ENCODE data around the gene PHF20. TPM values are rescaled to one million over a fixed set of nuclear protein-coding genes. Genes with fewer than 3 reads are reported as not detected.
A peak's percentile ranks its signal among the peaks of the same experiment; 100 is the strongest.

Gene PHF20
- total RNA-seq, 1 experiment from 2014 or later: 65.8 TPM

DNA sequence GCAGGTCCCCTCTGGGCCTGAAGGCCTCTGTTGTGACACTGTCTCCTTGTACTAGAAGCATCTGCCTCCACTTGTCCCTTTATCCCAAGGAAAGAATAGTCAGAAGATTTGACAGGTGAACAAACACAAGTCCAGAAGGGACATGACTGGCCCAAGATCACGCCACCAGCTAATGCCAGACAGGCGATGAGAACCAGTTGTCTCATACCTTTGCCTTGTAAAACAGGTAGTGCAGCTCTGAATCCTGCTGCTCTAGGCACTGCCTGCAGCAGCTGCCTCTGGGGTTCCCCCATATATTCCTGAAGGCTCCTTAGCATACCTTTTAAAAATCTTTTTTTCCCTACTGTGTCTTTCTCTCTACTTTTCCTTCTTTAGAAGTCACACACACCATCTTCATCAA lies 157.5 kb downstream of the PHF20 start (continued):
- no peak for TF ChIP-seq USF2 (CRISPR knock-in tag; IDR thresholded peaks at IDR 0.05)
- no peak for TF ChIP-seq ZNF512 (CRISPR knock-in tag; IDR thresholded peaks at IDR 0.05; ENCODE audit: borderline replicate concordance)
- TF ChIP-seq ZBTB43 (CRISPR knock-in tag; IDR thresholded peaks at IDR 0.05): no peak
- TF ChIP-seq CBFB (CRISPR knock-in tag; IDR thresholded peaks at IDR 0.05; ENCODE audit: low read depth): no peak
- TF ChIP-seq ZNF263 (CRISPR knock-in tag; IDR thresholded peaks at IDR 0.05; ENCODE audit: low read depth): no peak
- TF ChIP-seq RELA (CRISPR knock-in tag; IDR thresholded peaks at IDR 0.05; ENCODE audit: borderline replicate concordance): no peak

- peak overlapping the region; percentile 95 for H3K27ac Mint-ChIP-seq
- TF ChIP-seq NR3C1 (CRISPR knock-in tag; conservative IDR thresholded peaks at IDR 0.05; ENCODE audit: low read depth) (no peak), ELF4 (CRISPR knock-in tag; IDR thresholded peaks at IDR 0.05; ENCODE audit: low read depth) (no peak), TP53 (CRISPR knock-in tag; IDR thresholded peaks at IDR 0.05) (no peak), AFF4 (CRISPR knock-in tag; IDR thresholded peaks at IDR 0.05; ENCODE audit: borderline replicate concordance) (no peak), ETV6 (CRISPR knock-in tag; IDR thresholded peaks at IDR 0.05) (no peak), HMGA2 (CRISPR knock-in tag; IDR thresholded peaks at IDR 0.05) (no peak), ZNF512 (CRISPR knock-in tag; IDR thresholded peaks at IDR 0.05; ENCODE audit: borderline replicate concordance) (no peak), CREB1 (CRISPR knock-in tag; IDR thresholded peaks at IDR 0.05) (no peak), CBFB (CRISPR knock-in tag; IDR thresholded peaks at IDR 0.05; ENCODE audit: low read depth) (no peak), SMAD3 (CRISPR knock-in tag; IDR thresholded peaks at IDR 0.05; ENCODE audit: borderline replicate concordance) (no peak), AR (CRISPR knock-in tag; IDR thresholded peaks at IDR 0.05) (no peak), NFYB (CRISPR knock-in tag; conservative IDR thresholded peaks at IDR 0.05; ENCODE audit: low read depth) (no peak), MXD4 (CRISPR knock-in tag; IDR thresholded peaks at IDR 0.05; ENCODE audit: borderline replicate concordance) (no peak)
- TF ChIP-seq, protein P1, sequence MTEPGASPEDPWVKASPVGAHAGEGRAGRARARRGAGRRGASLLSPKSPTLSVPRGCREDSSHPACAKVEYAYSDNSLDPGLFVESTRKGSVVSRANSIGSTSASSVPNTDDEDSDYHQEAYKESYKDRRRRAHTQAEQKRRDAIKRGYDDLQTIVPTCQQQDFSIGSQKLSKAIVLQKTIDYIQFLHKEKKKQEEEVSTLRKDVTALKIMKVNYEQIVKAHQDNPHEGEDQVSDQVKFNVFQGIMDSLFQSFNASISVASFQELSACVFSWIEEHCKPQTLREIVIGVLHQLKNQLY (CRISPR knock-in tag; IDR thresholded peaks at IDR 0.05): no peak
- TF ChIP-seq, protein P2, sequence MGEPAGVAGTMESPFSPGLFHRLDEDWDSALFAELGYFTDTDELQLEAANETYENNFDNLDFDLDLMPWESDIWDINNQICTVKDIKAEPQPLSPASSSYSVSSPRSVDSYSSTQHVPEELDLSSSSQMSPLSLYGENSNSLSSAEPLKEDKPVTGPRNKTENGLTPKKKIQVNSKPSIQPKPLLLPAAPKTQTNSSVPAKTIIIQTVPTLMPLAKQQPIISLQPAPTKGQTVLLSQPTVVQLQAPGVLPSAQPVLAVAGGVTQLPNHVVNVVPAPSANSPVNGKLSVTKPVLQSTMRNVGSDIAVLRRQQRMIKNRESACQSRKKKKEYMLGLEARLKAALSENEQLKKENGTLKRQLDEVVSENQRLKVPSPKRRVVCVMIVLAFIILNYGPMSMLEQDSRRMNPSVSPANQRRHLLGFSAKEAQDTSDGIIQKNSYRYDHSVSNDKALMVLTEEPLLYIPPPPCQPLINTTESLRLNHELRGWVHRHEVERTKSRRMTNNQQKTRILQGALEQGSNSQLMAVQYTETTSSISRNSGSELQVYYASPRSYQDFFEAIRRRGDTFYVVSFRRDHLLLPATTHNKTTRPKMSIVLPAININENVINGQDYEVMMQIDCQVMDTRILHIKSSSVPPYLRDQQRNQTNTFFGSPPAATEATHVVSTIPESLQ (CRISPR knock-in tag; IDR thresholded peaks at IDR 0.05): no peak
- H3K27me3 Mint-ChIP-seq (ENCODE audit: low read depth): no peaks in the 10 kb centered on the region
- peak; percentile 93 for ATAC-seq
- ChIA-PET CTCF (interaction anchor here (1.9 to 4.0 kb wide), 2 partner anchors 13 to 20 kb away, joined by 10 to 15 read pairs; partner anchors contain the start of gene SCAND1), POLR2A (interaction anchor here (1.6 kb wide), 1 partner anchor 20 kb away, joined by 5 read pairs; the partner anchor contains the start of gene SCAND1)
- H3K9me3 Mint-ChIP-seq: no peaks in the 10 kb centered on the region
- peaks cover 35% of the 10 kb centered on the region for H3K36me3 Mint-ChIP-seq
- DNase-seq (ENCODE audit: low spot score): peak; percentile 18
- H3K4me3 Mint-ChIP-seq: no peak overlapping the region
- H3K4me1 Mint-ChIP-seq: peaks cover 23% of the 10 kb centered on the region
Measured at GRCh38 chr20:35934050-35934449, 162.2 kb downstream of the PHF20 start.
